Breast epithelium (tissue), 3 donors: Measurements from ENCODE around the gene PNMA8A.

Experiments used
- POLR2A ChIP-seq: fragments of 450-650 bp; IDR thresholded peaks from one replicate; pipeline ENCODE4 v1.6.1; 2016; ENCODE audit warnings: antibody characterized with exemption, mild to moderate bottlenecking, moderate library complexity
- POLR2AphosphoS5 ChIP-seq, 3 donors: sonication (generic); formaldehyde crosslinking; IDR thresholded peaks; one replicate each; pipeline ENCODE4 v1.6.1; 2017; ENCODE audit warnings: antibody characterized with exemption in 3 of 3
- TF ChIP-seq, protein P1 (sequence below), 3 donors: fragments of 450-650 bp; IDR thresholded peaks; one replicate each; pipeline ENCODE4 v1.5.1; 2016 to 2017; ENCODE audit warnings: antibody characterized with exemption in 3 of 3, mild to moderate bottlenecking in 3 of 3, moderate library complexity in 3 of 3

DNA sequence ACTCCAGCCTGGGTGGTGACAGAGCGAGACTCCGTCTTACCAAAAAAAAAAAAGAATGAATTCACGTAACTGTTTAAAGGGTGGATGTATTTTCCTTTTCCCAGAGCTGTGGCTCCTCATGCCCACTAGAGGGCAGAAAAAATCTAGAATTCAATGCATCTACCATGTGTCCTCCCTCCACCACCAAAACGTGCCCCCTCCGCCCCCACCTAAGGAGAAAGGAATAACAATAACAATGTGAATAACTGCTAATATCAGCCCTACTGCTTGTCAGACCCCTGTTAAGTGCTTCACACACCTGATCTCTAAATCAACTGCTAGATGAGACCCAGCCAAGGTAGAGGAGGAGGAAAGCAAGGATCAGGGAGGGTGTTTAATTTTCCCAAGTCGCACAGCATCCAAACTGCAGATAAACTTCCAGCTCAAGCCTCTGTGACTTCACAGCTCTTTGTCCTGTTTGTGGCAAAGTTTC is 44.6 kb upstream of the PNMA8A start:
- TF ChIP-seq POLR2A (no peak), POLR2AphosphoS5 (IDR thresholded peaks at IDR 0.05) (no peak)
- TF ChIP-seq, protein P1, sequence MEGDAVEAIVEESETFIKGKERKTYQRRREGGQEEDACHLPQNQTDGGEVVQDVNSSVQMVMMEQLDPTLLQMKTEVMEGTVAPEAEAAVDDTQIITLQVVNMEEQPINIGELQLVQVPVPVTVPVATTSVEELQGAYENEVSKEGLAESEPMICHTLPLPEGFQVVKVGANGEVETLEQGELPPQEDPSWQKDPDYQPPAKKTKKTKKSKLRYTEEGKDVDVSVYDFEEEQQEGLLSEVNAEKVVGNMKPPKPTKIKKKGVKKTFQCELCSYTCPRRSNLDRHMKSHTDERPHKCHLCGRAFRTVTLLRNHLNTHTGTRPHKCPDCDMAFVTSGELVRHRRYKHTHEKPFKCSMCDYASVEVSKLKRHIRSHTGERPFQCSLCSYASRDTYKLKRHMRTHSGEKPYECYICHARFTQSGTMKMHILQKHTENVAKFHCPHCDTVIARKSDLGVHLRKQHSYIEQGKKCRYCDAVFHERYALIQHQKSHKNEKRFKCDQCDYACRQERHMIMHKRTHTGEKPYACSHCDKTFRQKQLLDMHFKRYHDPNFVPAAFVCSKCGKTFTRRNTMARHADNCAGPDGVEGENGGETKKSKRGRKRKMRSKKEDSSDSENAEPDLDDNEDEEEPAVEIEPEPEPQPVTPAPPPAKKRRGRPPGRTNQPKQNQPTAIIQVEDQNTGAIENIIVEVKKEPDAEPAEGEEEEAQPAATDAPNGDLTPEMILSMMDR (IDR thresholded peaks at IDR 0.05) = peak; percentile 17 to 50 (median 43)
